Limb (tissue), 2 donors: Measurements from ENCODE around the gene PARVB.

Experiments
- DNase-seq, 2 donors: peaks; one replicate each; pipeline ENCODE4 v3.0.0-alpha.2; 2016; ENCODE audit errors: extremely low spot score in 2 of 2

Gene PARVB

DNA sequence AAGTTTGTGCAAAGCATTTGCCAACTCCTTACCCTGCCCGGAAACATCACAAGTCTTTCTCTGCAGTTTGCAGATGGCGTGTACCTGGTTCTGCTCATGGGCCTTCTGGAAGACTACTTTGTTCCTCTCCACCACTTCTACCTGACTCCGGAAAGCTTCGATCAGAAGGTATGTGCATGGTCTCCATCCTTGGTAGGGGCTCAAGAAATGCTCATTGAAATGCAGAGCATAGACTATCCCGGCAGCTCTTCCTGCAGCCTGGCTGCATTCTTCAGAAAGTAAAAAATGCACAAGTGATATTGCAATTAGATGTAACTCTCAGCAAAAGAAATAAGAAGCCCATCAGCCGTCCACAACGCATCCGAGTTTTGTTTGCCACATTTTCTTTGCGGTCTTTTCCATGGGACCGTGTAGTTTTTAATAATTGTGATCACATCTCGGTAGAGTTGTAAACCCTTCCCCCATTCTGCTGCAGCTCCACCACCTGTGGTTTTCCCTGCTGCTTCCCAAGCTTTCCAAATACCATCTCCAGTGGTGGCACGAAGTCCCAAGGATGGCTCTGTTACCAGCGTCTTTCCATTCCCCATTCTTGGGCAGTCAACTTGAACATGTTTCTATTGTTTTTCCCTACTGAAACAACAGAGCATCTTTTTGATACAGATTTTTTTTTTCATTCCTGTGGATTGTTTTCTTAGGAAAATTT, 134.0 kb downstream of the PARVB start:
- no peak for DNase-seq

DNA sequence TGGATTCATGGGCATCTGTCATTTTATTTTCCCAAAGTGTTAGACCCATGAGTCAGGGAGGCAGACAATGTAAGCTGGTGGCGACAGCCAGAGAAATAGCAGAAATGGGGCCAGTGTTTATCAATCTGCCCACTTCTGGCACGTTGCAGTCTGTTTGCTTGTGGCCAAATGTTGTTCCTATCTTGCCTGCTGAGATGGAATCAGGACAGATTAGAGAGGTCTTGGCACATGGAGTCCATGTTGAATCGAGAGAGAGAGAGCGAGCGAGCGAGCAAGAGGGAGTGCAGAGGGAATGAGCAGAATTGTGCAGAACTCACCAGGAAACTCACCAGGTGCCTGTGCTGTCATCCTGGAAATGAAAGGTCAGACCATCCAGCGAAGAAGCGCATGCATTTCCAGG, 134.7 kb downstream of the PARVB start:
- DNase-seq: no peak

DNA sequence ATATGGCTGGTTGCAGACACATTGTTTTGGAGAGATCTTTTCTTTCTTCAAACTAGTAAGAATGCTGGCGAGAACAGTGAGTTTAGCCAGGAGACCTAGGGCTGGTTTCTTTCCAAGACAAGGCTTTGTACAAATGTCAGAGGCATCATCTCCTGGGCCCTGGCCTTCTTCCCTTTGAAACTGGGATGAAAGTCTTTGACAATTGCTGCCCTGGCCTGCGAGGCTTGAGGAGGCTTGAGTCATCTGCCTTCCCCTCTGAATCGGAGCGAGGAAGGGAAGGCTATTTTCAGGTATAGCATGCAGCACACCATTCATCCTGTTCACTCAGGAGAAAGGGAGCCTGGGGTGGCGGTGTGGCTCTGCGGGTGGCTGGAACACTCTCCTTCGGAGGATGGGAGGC, 135.1 kb downstream of the PARVB start:
- no peak for DNase-seq

DNA sequence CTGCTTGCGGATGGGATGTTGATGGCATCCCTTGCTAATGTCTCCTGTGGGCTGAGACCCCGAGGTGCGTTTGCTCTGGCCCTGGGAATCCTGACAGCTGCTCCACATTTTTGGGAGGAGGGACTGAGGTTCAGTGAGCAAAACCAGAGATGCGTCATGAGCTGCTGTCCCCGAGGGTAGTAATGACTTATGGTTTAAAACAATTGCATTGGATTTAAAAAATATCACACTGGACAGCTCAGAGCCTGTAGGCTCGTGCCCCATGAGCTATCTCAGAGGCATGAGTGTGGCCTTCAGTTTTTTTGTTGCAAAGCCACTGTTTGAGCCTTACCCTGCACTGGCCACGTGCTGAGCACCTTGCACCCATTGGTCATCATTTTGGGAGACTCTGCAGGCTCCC, 135.7 kb downstream of the PARVB start:
- no peak for DNase-seq

DNA sequence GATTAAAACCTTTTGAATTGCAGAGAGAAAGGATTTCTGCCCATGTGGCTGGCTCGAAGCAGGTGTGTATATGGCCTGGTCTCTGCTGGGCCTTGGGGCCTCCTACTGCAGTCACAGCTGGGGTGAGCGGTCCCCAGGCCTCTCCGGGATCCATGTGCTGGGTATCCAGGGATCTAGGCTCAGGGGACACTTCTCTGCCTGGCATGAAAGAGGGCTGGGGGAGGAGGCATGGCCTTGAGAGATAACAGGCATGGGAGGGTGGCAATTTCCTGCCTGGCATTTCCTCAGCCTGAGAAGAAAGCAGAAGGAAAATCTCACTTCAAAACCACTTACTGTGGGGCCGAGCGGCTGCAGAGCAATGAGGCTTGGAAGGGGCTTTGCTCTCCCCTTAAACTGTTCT, 136.3 kb downstream of the PARVB start:
- DNase-seq: no peak

DNA sequence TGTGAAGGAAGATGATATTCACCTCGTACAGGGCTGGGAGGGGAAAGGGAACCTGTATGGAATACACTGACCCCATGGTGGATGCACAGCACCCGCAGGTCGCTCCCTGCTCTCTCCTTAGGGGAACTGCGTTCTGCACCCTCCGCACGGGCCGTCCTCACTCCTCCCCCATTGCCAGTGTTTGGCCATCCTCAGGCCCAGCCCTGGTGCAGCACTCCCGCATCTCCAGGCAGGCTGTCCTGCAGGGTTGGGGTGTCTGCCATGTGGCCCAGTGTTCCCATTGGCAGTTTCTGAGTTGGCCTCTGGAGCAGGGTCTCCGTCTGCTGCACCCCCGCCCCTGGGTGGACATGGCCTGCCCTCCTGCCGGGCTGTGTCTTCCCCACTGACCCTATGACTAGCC, 137.6 kb downstream of the PARVB start:
- DNase-seq: no peak

DNA sequence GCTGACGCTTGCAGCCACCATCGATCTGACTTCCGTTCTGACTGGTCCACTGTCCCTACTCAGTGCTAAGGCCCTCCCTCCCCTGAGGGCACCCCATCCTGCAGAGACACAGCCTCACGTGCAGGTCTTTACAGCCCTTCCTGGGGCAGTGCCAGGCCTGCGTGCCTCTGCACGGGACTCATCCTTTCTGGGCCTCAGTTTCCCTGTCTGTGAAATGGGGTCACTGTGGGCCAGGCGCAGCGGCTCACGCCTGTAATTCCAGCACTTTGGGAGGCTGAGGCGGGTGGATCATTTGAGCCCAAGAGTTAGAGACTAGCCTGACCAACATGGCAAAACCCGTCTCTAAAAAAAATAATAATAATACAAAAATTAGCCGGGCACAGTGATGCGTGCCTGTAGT, 138.9 kb downstream of the PARVB start:
- DNase-seq: no peak

DNA sequence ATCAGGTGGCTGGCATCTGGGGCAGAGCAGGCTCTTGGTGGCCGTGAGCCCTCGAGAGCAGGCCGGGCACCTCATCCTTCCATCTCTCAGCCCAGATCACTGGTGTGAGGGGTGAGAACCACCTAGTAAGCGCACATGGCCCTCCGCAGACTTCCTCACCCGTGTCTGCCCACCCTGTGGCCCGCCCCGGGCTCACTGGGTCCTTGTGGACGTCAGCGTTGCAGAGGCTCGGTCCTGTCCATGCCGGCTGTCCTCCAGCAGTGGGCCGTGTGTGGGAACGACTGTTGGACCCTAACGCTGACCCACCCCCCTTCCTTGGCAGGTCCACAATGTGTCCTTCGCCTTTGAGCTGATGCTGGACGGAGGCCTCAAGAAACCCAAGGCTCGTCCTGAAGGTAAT, 139.4 kb downstream of the PARVB start:
- DNase-seq: no peak

DNA sequence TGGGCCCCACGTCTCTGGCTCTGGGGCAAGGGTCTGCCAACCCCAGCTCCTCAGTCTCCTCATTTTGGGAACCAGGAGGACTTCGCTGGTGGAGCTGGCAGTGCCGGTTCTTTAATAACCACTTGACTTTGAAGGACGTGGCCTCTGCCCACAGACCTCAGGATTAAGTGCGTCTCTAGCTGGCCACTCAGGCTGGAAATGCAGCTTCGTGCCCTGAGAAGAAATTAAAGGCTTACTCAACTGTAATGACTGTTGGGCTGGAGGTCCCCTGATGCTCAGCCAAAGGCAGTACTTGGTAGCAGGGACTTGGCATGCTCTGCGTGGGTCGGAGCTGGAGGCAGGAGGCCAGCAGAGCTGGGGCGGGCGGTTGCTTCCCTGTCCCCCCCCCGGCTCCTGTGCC, 139.9 kb downstream of the PARVB start:
- no peak for DNase-seq

DNA sequence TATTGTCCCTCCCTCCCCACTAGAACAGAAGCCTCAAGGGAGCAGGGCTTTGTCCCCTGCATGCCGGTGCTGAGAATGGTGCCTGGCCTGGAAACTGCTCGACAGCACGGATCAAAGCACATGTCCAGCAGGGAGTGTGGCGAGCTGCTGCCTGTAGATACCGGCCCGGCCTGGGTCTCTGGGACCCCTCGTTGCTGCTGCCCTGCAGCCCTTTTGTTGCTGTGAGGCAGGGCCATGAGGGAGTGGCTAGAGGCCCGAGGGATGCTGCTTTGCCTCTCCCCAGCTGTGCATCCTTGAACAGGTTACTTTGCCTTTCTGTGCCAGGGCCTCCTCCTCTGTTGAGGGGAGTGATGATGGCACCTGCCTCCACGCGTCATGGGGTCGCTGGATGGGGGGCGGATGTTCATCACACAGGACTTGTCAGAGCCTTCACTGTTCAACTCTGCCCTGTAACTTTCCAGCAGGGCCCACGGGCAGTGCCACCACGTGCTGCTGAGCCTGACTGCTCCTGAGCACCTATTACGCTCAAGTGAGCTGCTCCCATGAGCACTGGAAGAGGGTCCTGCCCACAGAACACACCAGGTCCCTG, 141.3 kb downstream of the PARVB start:
- no peak for DNase-seq

DNA sequence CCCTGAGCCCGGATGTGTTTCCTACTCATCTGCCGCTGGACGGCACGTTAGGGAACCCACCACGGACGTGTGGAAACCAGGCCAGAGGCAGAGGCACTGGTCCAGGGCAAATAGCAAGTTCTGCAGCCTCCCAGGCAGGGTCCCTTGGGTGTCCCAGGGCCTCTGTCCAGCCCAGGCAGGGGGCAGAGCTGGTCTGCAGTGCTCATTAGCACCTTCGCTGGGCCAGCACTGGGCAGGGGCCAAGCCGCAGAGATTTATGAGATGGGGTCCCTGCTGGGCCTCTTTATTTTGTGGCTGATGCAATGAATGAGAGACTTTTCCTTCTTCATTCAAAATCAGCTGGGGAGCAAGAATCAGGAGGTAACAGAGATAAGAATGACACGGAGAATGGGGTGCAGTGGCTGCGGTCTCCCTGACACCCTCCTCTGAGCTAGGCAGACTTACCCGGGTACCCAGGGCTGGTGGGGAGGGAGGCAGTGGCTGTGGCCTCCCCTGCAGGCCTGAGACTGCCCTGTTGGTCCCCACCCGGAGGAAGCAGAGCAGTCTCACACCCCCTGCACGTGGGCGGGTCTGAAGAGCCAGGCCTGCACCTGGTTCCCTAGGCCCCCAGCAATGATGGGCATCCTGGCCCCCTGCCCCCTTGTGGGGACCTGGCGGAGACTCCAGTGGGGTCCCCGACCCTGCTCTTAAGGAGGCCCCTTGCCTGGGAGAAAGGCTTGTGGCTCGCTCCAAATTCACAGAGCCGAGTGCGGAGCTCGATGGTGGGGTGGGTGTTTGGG, 142.6 kb downstream of the PARVB start:
- no peak for DNase-seq

DNA sequence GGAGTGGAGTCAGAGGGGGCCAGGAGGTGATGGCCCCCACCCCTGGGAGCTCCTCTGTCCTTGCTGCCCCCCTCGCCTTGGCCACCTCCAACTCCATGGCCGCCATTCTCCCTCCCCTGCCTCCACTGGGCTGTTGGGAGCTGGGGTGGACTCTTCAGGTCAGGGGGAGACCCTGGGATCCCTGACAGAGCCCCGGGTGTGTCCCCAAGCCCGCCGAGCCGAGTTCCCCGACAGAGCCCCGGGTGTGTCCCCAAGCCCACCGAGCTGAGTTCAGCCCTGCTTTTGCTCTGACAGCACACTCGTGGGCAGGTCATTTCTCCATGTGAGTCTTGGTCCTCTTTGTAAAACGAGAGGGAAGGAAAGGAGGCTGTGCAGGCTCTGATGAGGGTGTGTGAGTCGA, 143.4 kb downstream of the PARVB start:
- DNase-seq: no peak

DNA sequence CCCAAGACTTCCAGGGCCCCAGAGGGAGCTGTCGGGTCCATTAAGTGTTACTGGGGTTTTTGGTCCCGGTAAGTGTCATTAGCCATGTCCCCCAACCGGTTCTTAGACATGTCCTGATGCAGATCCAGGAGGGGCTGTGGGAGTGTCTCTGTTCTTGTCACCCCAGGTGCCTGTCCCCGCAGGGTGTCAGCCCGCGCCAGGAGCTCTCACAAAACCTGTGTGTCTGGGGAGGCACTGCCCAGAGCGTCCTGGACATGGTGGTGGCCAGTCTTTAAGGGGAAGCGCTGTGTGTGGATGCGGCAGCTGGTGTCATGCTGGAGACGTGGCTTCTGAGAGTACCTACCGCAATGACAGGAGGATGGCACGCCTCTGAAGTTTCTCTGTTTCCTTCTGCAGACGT, 144.1 kb downstream of the PARVB start:
- DNase-seq: no peak

DNA sequence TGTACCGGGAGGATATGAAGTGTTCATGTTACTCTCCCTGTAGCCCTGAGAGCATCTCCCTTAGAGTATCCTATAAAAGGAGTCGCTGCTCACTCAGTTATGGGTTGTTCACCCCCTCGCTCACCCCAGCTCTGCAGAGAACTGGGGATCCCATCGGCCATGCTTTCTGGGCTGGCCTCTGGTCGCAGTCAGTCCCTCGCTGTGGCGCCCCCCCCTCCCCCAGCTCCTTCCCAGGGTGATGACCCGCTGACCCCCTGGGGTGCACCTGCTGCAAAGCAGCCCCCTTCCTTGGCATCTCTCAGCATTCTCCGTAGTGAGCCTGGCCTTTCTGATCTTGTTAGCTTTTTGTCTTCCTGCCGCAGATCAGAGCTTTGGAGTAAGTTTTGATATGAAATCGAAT, 146.4 kb downstream of the PARVB start:
- no peak for DNase-seq

DNA sequence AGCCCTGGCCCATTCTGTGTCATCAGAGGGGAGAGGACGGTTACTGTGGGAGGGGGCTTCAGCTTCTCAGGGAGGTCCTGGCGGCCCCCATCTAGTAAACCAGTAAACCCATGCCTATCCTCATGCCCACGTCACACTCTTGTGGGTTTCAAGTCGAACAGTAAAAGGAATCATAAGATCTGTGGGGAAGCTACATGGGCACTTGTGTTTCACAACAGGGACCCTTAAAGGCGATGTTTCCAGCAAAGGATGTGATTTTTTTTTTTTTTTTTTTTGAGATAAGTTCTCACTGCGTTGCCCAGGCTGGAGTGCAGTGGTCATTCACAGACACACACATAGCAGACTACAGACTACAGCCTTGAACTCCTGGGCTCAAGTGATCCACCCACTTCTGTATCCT, 147.5 kb downstream of the PARVB start:
- DNase-seq: no peak

DNA sequence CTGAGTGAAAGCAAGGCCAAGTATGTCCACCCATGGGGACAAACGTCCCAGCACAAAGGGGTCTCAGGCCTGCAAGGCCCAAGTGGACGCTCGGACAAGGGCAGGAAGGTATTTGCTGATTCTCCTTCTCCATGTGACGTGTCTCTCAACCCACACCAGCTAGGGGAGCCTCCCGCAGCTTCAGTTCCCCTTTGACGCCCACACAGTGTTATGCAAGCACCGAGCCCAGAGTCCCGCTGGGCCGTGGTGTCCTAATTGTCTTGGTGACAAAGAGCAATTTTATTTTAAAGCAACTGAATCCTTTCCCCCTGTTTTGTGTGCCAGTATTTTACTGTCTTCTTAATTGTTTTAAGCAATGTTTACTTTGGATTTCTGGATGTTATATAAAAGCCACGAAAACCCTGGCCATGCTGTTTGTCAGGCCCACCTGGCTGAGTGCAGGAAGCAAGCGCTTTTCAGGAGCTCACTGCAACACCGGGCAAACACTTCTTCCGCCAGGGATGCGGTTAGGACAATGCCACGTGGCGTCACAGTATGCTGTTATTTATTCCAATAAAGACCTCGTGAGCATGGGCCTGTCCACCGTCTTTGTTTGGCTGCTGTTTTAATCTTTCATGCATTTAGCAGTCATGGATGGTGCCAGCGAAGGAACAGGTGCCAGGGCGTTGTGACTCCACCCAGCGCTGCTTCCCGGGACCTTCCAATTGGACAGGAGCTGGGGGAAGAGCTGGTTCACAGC, 148.4 kb downstream of the PARVB start:
- no peak for DNase-seq

DNA sequence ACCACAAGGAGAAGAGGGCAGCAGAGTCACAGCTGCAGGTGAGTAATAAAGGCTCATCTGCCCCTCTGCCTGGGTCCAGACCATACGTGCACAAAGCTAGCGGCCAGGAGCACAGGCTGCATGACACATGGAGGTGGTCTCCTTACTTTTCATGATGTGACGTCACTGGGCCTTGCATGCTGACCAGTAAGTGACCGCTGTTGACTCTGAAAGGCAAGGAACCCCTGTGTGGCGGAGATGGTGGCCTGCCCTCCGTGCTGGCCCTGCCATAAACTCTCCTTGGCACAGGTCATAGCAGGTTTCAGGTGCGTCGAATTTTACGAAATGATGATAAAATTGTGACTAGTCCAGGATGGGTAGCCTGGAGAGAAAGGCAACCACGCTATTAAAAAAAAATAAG, 149.1 kb downstream of the PARVB start:
- no peak for DNase-seq

DNA sequence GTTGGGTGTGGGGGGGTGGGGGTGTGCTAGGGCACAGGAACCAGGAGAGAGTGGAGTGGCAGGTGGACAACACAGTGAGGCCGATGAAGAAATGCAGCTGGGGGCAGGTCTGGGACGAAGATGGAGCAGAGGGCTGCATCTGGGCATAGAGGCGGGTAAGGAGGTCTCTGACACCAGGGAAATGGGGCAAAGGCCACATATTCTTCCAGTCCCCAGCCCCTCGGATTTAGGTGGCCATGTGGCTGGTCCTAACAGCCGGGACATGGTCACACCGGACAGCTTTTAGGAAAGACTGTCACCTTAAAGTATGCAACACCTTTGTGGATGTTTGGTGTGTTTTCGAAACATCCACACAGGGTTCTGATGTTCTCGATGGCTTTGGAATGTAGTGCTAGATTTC, 151.6 kb downstream of the PARVB start:
- no peak for DNase-seq

DNA sequence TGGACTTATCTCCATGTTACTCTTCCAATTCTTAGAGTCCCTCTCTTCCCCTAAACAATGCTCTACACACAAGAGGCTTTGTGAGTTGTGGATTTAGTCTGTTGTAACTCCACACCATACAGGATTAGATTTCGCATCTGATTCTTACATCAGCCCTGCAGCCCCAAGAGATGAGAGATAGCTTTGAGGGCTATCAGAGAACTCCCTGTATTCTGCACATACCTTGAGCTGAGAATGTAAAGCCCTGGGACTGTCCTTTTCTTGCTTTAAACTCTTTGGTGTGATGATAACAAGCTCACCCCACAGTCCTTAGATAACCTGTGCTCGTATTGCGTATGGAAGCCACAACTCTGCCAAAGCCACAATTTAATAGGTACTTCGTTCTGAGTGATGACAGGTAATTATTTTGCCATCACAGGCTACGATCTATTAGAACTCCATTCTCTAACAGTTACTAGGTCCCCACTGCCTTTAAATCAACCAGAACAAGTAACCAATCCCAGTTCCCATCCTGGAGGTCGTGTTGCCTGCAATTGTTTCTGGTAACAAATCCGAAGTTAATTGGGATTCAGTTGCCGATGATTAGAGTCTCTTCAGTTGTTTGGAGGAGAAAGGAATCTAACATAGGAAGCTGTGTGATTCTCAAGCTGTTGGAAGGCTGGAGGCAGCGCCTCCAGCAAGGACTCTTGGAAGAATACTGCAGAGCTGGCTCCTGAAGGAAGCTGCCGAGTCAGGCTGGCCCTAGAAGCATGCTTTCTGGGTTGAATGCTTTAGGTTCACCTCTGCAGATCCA, 155.3 kb downstream of the PARVB start:
- DNase-seq: no peak

DNA sequence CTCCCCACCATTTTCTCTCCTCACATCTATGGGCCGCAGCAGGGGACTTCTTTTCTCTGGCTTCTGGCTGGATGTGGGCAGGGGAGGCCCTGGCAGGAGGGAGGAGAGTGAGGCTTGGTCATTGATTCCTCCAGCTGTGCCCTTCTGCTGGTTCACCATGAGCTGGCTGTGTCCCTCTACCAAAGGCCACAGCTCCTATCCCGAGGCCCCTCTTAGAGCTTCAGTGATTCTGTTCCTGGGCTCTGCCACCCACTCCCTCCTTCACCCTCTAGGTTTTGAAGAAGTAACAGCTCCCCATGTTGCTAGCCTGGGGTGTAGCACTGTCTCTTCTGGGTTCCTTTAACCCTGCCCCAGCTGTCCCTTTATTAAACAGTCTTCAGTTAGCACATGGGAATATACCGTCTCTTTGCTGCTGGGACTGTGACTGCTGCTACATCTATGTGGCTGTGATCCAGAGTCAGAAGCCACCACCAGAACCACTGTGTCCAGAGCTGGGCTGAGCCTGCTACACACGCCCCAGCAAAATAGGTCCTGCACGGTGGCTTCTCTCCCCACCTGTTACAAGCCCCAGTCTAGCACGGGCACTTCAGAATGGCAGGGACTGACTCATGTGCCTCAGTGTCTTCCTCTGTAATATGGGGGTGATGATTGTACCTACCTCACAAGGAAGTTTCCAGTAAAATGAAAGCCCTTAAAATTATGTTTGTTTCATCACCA, 156.0 kb downstream of the PARVB start:
- no peak for DNase-seq

DNA sequence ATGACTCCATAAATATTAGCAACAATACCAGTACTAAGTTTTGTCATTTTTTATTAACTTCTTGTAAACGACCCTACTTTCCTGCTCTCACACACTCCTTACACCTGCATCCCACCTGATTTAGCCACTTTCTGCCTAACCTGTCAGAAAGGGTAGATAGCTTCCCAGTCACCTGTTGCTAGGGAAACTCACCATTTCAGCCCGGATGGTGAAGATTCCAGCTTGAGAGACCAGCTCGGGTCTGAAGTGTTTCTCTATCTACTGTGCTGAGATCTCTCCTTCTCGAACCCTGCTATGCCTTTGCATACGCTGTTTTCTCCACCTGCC, 156.6 kb downstream of the PARVB start, which contains the start of gene PARVG:
Gene PARVG, plus strand, starts transcription at position 220 of the 327 bp plus-strand sequence. CDS start 2,405 bp downstream, outside the sequence.
- no peak for DNase-seq
